NCI-H226 (cell line): Measurements from ENCODE around the gene EPHB2.

Source experiments
- DNase-seq: peaks from one replicate; pipeline ENCODE4 v3.0.0-alpha.2; 2015

Gene EPHB2

GRCh38 chr1:22889213-22889827 is 178.7 kb downstream of the EPHB2 start:
- DNase-seq = peak; percentile 11

DNA sequence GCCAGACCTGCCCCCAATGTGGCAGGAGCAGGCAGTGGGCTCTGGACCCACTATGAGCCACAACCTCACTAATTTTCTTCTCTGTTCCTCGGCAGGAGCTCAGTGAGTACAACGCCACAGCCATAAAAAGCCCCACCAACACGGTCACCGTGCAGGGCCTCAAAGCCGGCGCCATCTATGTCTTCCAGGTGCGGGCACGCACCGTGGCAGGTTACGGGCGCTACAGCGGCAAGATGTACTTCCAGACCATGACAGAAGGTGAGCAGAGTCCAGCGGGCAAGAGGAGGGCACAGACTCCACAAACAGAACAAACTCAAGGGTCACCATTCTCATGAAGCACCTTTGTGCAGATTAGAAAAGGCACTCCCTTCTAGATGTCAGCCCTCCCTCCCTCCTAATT is 182.2 kb downstream of the EPHB2 start:
- DNase-seq = no peak

DNA sequence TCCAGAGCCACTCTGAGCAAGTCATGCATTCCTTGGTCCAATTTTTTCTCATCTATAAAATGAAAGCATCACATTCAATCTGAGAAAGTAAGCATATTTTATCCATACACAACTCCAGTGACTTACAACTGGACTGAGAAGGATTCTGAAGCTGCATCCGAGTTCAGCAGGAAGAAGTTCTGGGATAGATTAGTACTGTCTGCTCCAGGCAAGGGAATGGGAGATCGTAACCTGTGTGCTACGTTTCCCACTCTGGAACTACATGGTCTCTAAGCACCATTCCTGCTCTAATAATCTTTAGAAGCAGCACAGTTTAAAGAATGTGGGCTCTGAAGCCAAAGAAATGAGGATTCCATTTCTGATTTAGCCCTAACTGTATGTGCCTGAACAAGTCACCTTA is 182.7 kb downstream of the EPHB2 start:
- no peak for DNase-seq

GRCh38 chr1:22895357-22895756 is 184.7 kb downstream of the EPHB2 start:
- no peak for DNase-seq

GRCh38 chr1:22896184-22896583 is 185.5 kb downstream of the EPHB2 start:
- DNase-seq = no peak

GRCh38 chr1:22900451-22900850 is 189.8 kb downstream of the EPHB2 start:
- no peak for DNase-seq

DNA sequence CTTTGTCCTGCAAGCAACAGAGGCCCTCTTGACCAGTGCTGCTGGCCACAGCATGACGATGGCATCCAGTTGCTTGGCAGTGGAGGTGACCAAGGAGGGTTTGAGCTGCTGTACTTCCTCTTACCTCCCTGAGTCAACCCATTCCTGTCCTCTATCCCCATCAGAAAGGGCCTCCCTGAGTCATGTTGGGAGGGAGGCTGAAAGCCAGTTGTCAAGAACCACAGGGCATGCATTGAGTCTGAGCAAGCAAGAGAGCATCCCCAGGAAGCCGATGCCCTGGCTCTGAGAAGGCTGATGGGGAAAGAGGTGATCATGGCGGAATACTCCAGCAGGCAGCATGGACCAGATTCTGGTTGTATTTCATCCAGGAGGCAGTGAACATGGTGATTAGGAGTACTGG is 192.5 kb downstream of the EPHB2 start:
- DNase-seq = no peak

- no peak for DNase-seq
These were observed 196.3 kb downstream of the EPHB2 start for GRCh38 chr1:22906968-22907367.

DNA sequence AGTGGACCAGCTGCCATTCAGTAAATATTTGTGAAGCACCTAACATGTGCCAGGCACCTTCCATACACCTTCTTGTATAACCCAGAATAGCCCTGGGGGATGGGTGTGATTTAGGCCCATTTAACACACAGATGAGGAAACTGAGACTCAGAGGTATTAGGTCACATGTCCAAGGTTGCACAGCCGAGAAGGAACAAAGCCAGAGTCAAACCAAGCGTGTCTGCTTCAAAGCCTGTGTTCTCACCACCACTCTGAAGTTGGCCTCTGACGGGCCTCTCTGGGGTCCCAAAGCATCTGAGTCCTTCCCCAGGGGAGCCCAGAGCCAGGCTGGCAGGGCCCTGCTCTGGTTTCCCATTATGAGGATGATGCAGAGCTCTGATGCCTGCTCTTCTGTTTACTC is 196.9 kb downstream of the EPHB2 start:
- no peak for DNase-seq

DNA sequence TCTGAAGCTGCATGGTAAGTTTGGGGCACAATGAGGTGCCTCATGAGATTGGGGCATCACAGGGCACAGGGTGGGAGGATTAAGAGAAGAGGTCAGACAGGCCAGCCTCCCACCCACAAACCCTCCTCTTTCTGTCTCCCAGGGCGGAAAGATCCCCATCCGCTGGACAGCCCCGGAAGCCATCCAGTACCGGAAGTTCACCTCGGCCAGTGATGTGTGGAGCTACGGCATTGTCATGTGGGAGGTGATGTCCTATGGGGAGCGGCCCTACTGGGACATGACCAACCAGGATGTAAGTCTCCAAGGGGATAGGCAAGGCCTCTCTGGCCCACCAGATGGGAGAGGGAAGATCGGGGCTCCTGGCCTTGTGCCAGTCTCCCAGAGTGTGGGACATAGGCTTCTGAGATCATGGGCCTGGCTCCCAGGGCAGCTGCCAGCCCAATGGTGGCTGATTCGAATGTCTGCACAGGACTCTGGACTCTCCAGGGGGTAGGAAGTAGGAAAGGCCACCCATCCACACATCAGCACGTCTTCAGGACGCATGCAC is 198.3 kb downstream of the EPHB2 start:
- no peak for DNase-seq

DNA sequence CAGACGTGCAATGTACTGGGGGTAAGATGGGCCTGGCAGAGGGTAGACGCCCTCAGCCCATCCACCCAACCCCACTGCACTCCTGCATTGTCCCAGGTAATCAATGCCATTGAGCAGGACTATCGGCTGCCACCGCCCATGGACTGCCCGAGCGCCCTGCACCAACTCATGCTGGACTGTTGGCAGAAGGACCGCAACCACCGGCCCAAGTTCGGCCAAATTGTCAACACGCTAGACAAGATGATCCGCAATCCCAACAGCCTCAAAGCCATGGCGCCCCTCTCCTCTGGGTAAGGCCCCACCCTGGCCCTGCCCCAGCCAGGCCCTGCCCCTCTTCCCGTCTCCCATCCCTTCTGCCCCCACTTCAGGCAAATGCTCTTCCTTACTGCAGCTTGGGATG is 199.6 kb downstream of the EPHB2 start:
- DNase-seq = no peak

GRCh38 chr1:22910986-22911651 is 200.5 kb downstream of the EPHB2 start:
- DNase-seq = no peak

DNA sequence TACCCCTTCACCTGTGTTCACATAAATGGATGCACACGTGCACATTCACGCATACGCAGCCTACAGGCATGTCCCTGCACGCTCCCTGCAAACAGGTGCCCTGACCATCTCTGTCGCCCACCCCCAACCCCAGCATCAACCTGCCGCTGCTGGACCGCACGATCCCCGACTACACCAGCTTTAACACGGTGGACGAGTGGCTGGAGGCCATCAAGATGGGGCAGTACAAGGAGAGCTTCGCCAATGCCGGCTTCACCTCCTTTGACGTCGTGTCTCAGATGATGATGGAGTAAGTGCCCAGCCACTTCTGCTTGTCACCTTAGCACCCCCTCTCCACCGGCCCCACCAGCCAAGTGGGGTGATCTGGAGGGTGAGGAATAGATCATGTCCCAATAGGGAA is 201.7 kb downstream of the EPHB2 start:
- no peak for DNase-seq

DNA sequence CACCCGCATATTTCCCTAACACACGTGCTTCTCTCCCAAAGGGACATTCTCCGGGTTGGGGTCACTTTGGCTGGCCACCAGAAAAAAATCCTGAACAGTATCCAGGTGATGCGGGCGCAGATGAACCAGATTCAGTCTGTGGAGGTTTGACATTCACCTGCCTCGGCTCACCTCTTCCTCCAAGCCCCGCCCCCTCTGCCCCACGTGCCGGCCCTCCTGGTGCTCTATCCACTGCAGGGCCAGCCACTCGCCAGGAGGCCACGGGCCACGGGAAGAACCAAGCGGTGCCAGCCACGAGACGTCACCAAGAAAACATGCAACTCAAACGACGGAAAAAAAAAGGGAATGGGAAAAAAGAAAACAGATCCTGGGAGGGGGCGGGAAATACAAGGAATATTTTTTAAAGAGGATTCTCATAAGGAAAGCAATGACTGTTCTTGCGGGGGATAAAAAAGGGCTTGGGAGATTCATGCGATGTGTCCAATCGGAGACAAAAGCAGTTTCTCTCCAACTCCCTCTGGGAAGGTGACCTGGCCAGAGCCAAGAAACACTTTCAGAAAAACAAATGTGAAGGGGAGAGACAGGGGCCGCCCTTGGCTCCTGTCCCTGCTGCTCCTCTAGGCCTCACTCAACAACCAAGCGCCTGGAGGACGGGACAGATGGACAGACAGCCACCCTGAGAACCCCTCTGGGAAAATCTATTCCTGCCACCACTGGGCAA is 202.9 kb downstream of the EPHB2 start:
- no peak for DNase-seq

DNA sequence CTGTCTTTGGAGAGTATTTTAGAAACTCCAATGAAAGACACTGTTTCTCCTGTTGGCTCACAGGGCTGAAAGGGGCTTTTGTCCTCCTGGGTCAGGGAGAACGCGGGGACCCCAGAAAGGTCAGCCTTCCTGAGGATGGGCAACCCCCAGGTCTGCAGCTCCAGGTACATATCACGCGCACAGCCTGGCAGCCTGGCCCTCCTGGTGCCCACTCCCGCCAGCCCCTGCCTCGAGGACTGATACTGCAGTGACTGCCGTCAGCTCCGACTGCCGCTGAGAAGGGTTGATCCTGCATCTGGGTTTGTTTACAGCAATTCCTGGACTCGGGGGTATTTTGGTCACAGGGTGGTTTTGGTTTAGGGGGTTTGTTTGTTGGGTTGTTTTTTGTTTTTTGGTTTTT is 203.5 kb downstream of the EPHB2 start:
- no peak for DNase-seq

DNA sequence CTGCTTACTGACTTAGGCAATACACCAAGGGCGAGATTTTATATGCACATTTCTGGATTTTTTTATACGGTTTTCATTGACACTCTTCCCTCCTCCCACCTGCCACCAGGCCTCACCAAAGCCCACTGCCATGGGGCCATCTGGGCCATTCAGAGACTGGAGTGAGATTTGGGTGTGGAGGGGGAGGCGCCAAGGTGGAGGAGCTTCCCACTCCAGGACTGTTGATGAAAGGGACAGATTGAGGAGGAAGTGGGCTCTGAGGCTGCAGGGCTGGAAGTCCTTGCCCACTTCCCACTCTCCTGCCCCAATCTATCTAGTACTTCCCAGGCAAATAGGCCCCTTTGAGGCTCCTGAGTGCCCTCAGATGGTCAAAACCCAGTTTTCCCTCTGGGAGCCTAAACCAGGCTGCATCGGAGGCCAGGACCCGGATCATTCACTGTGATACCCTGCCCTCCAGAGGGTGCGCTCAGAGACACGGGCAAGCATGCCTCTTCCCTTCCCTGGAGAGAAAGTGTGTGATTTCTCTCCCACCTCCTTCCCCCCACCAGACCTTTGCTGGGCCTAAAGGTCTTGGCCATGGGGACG is 204.1 kb downstream of the EPHB2 start:
- no peak for DNase-seq

DNA sequence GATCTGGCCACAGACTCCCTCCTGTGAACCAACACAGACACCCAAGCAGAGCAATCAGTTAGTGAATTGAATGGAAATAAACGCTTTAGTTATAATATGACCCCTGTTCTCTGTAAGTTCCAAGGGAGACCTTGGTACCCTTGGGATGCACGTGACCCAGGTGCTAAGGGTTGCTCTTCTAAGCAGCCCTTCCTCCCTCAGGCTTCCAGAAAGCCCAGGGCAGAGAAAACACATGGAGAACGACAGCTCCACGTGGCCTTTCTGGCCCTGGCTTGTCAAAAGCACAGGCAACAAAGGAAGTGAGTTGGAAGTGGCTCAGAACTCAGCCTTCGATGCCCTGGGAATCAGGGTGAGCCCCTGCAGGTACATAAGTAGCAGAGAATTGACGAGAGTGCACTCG is 204.6 kb downstream of the EPHB2 start:
- no peak for DNase-seq

GRCh38 chr1:22915816-22916470 is 205.3 kb downstream of the EPHB2 start:
- no peak for DNase-seq

DNA sequence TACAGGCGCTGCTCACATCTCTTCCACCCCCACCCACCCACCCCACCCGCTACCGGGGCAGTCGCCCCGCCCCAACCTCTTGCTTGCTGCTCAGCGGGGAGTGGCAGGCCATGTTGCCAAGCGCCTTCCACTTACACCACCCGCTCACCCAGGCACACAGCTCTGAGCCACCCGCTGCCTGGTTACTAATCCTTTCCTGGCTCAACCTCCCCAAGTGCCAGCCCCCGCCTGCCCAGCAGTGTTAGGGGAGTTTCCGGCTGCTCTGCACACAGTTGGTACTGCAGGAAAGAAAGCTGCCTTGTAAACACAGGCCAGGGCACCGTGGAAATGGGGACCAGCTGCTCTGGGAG is 205.8 kb downstream of the EPHB2 start:
- DNase-seq = no peak

GRCh38 chr1:22917989-22918388 is 207.3 kb downstream of the EPHB2 start:
- DNase-seq = no peak

DNA sequence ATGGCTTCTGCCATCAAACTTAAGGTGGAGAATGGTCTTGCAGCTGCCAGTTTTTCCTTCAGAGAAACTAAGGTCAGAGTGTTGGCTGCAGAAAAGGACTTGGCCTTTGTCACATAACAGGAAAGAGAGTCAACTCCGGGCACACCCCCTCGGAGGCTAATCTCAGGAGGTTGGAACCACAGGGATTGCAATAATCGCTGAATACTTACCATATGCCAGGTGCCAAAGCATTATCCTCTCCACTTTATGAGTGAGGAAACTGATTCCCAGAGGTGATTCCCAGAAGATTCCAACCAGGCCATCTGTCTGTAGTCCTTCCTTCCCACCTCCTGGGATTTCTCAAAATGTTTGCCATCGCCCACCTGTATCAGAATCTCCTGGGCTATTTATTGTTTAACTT is 208.0 kb downstream of the EPHB2 start:
- no peak for DNase-seq

- DNase-seq = peak; percentile 41
These were observed 208.8 kb downstream of the EPHB2 start for GRCh38 chr1:22919341-22920025.
